NCI-H1930 (cell line): ENCODE measurements around the gene FGF13.

Experiments
- DNase-seq, 2 experiments: peaks; one replicate each; lab custom pipeline; 2025; lab: John Stamatoyannopoulos, UW

Gene FGF13

DNA sequence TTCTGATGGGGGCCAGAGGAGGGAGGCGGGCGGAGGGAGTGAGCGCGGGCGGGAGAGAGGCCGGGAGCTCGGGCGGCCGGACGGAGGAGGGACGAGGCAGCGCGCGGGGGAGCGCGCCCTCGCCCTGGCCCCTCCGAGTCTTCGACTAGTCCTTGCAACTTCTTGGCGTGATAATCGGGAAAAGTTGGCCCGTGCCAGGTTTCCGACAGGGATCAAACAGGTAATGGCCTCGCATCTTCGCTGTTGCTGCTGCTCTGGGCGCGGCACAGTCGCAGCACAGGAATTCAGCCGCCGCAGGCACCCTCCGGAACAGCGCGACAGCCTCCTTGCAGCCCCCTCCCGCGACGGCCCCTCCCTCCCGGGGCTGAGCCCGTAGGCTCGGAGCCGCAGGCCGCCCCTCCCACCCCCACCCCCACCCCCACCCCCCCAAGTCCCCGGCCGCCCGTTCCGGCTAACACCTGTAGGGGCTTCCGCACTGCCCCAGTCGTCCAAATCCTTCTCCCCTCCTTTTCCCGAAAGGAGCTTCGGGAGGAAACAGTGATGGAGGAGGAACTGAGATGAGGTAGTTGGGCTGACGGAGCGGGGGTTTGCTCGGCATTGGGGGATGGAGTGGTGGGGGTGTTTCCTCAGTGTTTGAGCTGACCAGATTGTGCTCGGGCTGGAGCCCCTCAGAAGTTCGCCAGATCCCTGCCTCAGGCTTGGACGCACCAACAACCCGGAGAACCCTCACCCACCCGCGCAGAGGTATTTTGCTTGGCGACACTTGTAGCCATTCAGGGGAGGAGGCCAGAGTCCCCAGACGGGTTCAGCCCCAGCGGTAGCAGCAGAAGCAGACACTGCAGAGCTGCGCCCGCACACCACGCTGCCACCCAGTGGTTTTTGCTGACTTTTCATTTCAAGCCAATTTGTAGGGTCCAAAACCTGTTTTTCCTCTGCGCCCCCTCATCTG is at the start of gene FGF13:
Gene FGF13, minus strand, starts transcription at position 319 of the 949 bp plus-strand sequence. CDS start 714 bp downstream, outside the sequence.
- peak; percentile 22 to 33 for DNase-seq

DNA sequence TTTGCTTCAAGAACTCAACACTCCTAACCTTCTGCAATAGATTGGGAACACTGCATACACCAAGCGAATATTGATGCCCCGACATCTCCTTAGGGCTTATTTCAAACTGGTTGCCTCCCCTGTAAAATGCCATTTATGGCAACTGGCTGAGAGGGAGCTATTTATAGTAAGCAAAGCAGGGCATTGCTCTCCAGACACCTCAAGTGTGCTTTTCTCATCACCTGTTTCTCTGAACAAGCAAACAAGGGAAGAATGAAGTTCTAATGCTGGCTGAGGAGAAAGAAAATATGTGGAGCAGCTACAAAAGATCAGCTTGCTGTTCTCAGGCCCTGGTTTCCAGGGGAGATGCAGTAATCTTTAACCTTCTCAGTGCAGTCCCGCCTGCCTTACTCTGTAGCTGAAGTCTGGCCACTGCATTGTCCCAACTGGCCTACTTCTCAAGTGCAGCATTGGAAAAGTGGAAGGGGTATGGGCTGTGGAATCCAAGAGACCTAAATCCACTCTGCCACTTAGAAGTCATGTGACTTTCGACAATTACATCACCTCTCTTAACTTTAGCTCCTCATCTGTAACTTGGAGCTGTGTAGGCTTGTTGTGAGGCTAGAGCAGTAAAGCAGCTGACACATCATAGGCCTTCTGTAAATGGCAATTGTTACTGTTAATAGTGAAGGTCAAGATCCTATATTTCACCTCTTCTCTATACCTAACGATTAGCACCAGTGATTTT is 47.9 kb upstream of the FGF13 start:
- DNase-seq: no peak

DNA sequence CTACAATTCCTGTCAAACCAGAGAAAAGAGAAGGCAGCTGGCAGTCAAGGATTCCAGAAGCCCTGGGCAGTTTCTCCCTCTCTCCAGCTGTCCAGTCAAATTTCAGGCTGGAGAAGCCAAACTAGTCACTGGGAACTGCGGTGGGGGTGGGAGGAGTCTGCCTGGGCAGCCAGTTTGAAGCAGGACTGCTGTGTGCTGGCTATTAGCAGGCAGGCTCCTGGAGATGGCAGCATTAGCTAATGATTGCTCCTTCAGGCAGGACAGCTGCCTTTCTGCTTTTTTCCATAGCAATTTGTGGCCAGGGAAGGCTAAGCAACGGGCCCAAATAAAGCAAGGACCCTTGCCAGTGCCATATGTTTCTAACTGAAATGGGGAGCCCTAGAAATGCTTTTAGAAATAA is 44.7 kb upstream of the FGF13 start:
- no peak for DNase-seq

DNA sequence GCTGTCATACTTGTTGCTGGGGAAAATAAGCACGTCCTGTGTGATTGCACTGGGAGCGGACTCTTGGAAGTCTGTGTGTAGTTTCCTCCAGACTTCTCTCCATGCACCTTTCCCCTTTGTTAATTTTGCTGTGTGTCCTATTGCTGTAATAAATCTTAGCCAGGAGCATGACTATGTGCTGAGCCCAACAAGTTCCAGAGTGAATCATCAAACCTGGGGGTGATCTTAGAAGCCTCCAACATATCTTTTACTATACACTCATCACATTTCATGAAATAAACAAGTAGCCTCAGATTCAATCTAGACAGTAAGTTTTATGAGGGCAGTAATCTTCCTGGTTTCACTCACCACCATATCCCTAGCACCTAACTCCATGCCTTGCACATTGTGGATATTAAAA is 43.3 kb upstream of the FGF13 start:
- DNase-seq: no peak

DNA sequence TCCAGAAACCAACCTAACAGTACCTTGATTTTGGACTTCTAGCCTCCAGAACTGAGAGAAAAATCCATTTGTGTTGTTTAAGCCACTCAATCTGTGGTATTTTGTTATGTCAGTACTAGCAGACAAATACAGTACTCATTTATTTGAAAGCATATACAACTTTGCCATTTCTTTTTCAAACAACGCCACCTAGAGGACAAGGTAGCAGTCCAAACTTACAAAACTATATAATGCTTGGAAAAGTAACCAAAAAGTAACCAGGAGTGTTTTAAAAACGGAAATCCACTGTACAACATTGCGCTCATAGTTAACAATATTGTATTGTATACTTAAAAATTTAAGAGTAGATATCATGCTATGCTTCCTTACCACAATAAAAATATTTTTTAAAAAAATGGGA is 37.0 kb upstream of the FGF13 start:
- DNase-seq: no peak

DNA sequence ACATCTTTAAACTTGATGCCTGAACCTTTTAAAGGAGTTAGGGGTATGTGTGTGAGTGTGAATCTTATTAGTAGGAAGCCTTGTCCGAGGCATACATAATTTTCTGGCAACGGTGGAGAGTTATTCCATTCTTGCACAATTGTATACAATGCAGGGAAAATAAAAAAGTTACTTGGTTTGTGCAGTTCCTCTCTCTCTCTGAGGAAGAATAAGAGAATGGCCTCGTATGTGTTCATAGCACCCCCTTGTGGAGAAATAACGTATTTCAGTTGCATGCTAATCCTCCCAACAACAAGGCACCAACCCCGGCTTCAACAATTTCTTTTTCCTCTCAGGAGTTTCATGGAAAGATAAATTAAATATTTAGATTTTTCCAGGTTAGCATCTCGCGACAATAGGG is 33.7 kb upstream of the FGF13 start:
- DNase-seq: peak; percentile 7 to 48

DNA sequence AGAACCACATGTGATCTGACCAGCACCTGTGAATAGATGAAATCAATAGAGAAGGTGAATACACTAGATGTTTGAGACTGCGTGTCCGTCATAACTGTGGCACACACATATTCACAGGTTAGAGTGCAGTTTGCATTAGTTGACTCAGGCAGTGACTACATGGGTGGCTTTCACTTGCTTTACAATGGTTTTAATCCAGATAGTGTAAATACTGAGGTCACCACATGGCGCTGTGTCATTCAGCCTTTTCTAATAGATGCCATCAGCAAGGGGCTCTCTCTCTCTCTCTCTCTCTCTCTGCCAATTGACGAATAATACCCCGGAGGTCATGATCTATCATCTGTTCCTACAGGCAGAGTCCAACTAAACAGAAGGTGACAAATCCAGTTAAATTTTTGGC is 30.7 kb upstream of the FGF13 start:
- DNase-seq: no peak

DNA sequence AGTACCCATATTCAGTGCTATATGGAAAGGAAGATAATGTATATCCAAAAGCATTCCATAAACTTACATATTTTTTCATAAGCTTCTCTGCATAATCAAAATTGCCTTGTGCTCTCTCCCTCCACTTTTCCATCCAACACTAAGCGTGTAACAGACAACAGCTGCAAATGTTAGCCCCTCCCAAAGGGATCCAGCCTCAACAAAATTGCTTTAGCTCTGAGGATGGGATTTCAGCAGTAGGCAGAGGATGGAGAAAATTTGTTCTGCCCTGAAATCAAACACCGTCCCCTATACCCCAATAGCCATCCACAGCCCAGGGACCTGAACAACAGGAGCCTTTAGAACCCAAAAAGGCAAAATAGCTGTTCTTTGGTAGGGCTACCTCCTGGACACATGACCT is 28.8 kb upstream of the FGF13 start:
- DNase-seq: no peak

DNA sequence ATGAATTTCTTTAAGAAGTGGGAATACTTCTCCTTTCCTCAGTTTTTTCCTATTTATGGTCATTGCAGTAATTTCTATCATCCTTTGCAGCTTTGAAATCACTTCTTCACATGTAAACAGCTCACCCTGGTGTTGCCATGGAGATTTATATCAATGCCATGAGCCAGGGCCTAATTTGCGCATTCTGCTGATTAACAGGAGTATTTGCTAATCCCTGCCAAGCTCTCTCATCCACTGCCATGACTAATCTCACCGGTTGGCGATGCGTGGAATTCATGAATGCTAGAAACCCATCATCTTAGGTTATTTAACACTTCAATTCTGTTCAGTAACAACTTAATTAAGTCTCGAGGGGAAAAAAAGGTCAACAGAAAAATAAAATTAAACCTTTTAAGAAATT is 11.8 kb upstream of the FGF13 start:
- peak; percentile 66 to 91 for DNase-seq

DNA sequence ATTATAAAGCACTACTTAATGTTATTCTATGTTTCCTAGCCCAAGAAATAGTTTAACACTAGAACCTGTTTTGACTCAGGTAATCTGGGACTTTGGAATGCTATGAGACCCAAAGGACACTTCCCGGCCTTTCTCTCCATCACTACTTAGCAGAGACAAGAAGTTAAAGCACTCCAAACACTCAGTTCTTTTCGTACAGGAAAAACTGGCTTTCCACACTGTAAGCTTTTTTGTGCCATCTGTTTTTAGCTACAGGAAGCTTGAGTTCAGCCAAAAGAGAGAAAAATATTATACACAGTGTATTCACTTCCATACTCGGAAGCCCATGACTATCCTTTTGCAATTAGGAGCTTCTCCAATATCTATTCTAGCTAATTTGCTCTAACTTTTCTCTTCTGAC is 7.9 kb upstream of the FGF13 start:
- no peak for DNase-seq

DNA sequence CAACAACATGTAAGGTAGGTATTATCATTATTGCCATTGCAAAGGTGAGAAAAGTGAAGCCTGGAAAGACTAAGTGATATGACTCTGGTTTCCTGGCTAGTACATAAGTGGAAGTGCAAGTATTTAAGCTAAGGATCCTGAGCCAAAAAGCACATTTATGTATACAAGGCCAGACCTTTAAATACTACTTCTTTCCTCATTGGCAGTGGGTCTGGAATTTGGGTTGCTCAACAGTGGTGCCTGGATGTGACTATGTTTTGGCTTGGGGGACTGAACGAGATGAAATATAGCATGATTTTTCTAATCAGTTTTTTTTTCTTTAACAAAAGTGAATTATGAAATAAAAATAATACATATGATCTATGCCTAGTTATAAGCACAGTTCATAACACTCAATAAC is 7.4 kb upstream of the FGF13 start:
- no peak for DNase-seq

DNA sequence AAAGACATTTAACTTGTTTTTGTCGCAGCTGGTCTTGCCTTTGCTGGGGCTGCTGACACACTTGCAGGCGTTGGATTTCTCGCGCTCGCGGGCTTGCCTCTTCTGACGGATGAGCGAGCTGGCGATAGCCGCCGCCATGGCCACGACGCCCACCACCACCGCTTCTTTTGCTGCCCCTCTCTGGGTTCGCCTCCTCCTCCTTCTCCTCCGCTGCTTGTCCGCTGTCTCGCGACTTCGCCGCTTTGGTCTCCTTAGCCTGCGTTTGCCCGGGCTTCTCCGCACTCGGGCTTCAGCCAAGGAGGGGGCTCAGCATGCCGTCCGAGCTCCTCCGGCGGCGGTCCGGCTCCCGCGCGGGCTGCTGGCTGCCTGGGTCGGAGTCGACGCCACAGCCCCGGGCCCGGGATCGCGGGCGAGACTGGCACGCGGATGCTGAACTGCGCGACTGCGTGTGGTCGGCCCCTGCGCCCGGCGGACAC is 613 bp downstream of the FGF13 start:
- DNase-seq: no peak

DNA sequence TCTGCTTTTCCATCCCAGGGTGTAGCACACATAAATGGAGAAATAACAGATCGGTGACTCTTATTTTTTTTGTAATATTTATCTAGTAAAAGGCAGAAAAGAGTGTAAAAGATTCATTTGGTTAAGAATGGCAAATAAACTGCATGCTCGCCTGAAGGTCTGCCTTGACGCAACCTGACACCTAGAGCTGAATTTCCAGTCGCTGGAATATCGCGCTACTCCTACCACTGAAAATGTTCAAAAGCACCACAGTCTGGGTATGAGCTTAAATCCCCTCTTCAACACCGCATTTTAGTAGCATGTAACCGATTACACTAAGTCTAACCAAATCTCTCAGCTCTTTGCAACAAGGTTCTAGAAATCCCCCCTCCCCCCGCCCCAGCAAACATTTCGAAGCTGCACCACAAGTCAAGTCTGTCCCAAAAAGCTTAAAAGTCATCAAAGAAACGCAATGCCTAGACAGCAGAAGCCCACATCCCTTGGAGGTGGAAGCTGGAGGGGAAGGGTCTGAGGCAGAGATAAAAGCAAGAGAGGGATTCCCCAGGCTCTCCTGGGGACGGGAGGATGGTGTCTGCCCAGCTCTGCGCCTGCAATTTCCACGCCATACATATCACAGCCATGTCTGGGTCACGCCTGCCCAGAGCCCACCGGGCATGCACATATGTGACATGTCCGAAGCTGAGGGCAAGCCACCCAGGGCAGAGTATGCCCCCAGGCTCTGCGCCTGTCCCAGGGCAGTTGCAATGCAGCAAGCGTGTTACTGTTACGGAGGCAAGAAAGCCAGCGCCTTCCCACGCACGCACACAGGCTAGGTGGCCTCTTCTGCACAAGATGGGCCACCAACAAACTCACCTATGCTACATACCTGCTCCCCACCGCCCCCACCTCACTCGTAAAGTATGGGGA is 1.4 kb downstream of the FGF13 start:
- DNase-seq: no peak

DNA sequence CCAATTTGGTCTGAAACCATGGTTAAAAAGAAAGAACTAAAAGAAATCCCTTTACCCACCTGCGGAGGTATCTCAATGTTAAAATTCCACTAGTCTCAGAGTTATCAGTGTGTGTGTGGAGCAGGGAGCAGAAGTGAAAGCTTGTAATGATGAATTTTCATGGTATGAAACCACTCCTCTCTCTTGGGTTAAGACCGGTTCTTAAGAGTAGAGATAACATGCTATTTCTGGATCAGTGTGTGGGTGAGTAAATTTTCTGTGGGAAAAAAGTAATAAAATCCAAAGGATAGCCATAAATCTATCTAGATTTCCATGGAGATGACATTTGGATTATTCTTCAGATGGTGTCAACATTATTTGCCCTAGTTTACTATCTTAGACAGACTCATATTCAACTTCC is 3.2 kb downstream of the FGF13 start:
- no peak for DNase-seq

DNA sequence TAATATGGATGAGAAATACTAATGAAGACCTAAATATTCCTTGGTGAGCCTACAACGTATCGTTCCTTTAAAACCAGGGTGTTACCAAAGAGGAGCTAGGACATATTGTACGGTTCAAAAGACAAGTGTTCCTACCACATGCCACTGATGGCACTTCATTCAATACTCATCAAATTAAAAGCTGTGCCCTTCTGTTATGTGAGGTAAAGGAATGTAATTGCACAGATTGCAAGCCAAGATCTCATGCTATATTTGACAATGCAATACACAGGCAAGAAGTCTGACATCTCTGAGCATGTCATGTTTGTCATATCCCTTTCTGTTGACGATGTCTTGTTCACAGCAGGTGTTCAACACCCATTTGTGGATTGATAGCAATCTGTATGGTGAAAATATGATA is 6.9 kb downstream of the FGF13 start:
- DNase-seq: no peak

DNA sequence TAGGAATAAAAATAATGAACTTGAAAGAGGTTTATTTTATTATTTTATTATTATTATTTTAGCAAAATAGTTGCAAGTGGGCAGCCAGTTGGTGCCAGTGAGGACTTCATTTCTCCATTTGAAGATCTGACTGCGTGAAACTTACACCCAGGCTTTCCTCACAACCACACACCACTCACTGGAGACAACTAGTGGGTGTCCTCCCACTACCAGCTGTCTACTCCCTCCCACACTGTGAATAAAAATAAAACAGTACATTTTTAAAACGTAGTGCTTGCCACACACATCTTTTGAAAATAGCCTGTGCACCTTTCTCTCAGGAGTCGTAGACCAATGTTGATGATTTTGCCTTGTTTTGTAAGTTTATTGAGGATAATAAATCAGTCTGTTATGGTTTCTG is 7.4 kb downstream of the FGF13 start:
- no peak for DNase-seq

DNA sequence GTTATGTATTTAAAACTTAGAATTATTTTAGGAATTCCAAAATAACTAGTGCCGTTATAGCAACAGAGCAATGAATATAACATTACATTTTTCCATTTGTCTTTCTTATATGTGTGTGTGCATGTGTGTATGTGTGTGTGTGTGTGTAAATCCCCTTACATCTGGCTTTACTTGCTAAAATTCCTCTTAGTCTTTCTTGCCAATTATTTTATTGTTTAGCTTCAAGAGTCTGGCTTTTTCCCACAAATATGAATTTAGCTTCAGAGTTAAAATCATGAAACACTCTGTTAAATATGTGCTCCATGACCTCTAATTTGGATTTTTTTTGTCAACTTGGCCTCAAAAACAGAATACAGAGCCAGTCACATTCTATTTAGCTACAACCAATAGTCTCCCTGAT is 18.9 kb downstream of the FGF13 start:
- no peak for DNase-seq

DNA sequence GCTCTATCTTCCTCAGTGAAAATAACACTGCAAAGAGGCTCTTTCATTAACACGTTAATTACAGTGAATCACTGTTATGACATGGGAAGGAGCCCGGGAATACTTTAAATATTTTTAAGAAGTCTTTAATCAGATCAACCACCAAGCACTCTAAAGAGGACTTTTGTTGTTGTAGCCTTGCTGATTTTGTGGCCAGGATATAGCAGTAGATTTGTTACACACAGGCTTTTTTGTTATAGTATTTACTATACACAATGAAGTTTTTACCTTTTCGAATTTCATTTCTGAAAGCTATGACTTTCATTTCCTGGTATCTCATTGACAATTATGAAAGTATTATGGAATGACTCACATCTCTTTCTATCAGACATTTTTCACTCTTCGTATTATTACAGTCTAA is 20.3 kb downstream of the FGF13 start:
- DNase-seq: no peak

DNA sequence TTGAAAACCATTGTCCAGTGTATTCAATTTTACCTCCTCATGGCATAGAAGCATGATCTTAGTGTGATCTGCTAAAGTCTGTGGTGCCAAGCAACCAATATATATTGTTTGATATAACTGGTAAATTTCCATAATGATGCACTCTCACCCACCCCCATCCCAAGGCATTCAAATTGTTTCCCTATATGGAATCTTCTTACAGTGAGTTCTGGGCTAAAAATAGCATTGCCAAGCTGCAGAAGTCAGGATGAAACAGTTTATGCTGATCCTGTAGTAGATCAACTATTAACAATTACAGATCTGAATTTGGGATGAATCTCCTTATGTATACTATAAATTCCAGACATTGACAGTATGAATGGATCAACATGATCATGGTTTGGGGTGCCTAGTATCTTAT is 20.9 kb downstream of the FGF13 start:
- no peak for DNase-seq

DNA sequence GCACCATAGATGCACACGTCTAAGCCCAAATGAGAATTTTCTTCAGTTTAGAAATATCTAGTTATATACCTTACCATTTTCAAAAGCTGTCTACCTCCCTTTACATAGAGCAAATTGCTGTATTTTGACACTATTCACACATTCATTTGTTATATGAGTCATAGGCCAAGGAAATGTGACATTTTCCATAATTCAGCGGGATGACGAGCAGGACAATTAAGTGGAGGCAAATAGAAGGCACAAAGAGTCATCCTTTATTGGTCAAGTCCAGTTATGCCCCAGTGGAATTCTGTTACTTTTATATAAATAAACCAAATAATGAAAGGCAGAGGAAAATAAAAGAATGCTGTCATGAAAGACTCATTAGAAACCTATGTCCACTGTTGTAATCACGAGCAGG is 27.9 kb downstream of the FGF13 start:
- peak; percentile 43 to 70 for DNase-seq

DNA sequence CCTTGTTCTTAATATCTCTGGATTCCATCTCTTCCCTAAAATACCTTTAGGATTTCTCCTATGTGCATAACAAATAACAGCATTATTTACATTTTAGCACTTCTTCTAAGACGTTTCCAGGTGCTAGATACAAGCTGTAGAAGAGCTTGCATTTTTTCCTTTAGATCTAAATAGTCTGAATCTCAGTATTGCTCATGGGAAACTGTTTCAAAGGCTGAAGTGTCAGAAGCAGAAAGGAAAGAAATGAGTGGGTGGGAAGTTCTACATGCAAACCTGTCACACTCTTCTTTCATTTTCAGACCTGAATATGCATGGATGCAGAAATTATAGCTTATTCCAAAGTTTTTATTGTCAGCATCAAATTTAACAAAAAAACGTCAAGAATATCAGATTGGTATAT is 41.8 kb downstream of the FGF13 start:
- no peak for DNase-seq

DNA sequence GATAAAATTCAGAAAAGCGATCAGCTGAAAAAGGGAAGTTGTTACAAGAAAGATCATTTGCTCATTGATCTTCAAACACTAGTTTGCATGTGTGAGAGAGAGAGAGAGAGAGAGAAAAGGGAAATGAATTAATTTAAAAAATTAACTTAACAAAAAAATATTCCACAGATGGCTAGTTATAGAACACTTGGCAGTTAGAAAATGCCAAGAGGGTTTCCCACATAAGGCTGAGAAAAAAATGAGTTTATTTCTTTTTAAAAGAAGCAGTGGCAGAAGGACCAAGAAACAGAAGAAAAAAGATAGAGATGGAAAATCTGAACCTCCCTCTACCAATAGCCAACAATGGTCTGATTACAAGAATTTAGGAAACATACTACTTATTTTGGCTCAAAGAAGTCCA is 47.1 kb downstream of the FGF13 start:
- no peak for DNase-seq
